Fibroblast of skin of scalp (primary cell): ENCODE measurements around the gene GTF3C1.

Source experiments
- DNase-seq: peaks from one replicate; pipeline ENCODE4 v3.0.0-alpha.2; 2013

The GTF3C1 gene

GRCh38 chr16:27518226-27518625 lies 31.5 kb downstream of the GTF3C1 start:
- no peak for DNase-seq

- DNase-seq, result no peak
These were observed 32.0 kb downstream of the GTF3C1 start for GRCh38 chr16:27517664-27518063.

- no peak for DNase-seq
These were observed 33.3 kb downstream of the GTF3C1 start for GRCh38 chr16:27516365-27516764.

- peak; percentile 11 for DNase-seq
These were observed 33.8 kb downstream of the GTF3C1 start for GRCh38 chr16:27515874-27516353.

GRCh38 chr16:27514806-27515205 lies 34.9 kb downstream of the GTF3C1 start:
- DNase-seq, result no peak

- no peak for DNase-seq
These were observed 37.9 kb downstream of the GTF3C1 start for GRCh38 chr16:27511657-27512448.

GRCh38 chr16:27508476-27508875 lies 41.2 kb downstream of the GTF3C1 start:
- DNase-seq, result no peak

- DNase-seq, result no peak
These were observed 42.9 kb downstream of the GTF3C1 start for GRCh38 chr16:27506771-27507170.

GRCh38 chr16:27505297-27506236 lies 44.1 kb downstream of the GTF3C1 start:
- DNase-seq, result no peak

GRCh38 chr16:27503662-27504061 lies 46.1 kb downstream of the GTF3C1 start:
- DNase-seq, result no peak

GRCh38 chr16:27500801-27501200 lies 48.9 kb downstream of the GTF3C1 start:
- no peak for DNase-seq

- DNase-seq, result no peak
These were observed 50.1 kb downstream of the GTF3C1 start for GRCh38 chr16:27499659-27500055.

- DNase-seq, result no peak
These were observed 50.6 kb downstream of the GTF3C1 start for GRCh38 chr16:27498916-27499658.

GRCh38 chr16:27498031-27498825 lies 51.5 kb downstream of the GTF3C1 start:
- DNase-seq, result no peak

GRCh38 chr16:27495191-27495590 lies 54.5 kb downstream of the GTF3C1 start:
- peak; percentile 90 for DNase-seq

GRCh38 chr16:27492588-27492979 lies 57.1 kb downstream of the GTF3C1 start:
- DNase-seq, result no peak

GRCh38 chr16:27491894-27492587 lies 57.7 kb downstream of the GTF3C1 start:
- DNase-seq, result no peak

- DNase-seq, result no peak
These were observed 59.8 kb downstream of the GTF3C1 start for GRCh38 chr16:27489906-27490305.

- no peak for DNase-seq
These were observed 60.3 kb downstream of the GTF3C1 start for GRCh38 chr16:27489421-27489820.

GRCh38 chr16:27486760-27487159 lies 63.0 kb downstream of the GTF3C1 start:
- DNase-seq, result no peak

GRCh38 chr16:27486344-27486743 lies 63.4 kb downstream of the GTF3C1 start:
- no peak for DNase-seq
